Activated CD8-positive, alpha-beta memory T cell treated with anti-CD3 and anti-CD28 coated beads, Interleukin-2, amount 10 ng/mL, durations not matched to agents 7 days and 5 days (primary cell): ENCODE data around the gene CAMTA1. TPM values are rescaled to one million over a fixed set of nuclear protein-coding genes. Genes with fewer than 3 reads are reported as not detected.
"Not testable (repeated sequence)": the region's sequence is repeated elsewhere in the genome, so short reads cannot be mapped to it uniquely, and the experiment has no call there.

Source experiments
- ATAC-seq: fragments of 150-1000 bp; cut with Tn5 transposase; one replicate; pipeline ENCODE4 v1.10.0; 2021; ENCODE audit warnings: moderate library complexity
- CTCF ChIA-PET: fragments of 350-600 bp; sonication (Branson Sonifier 250); formaldehyde crosslinking; loops from one replicate; lab custom pipeline; 2021; ENCODE audit warnings: antibody characterized with exemption; lab: Charles Lee
- DNase-seq: peaks from one replicate; pipeline ENCODE4 v3.0.0-alpha.2; 2020
- H3K27ac Mint-ChIP-seq: one replicate; pipeline ENCODE4 v1.8.0; 2021; ENCODE audit warnings: mild to moderate bottlenecking, mixed read lengths
- H3K27me3 Mint-ChIP-seq: one replicate; pipeline ENCODE4 v1.8.0; 2021; ENCODE audit warnings: mixed read lengths
- H3K36me3 Mint-ChIP-seq: one replicate; pipeline ENCODE4 v1.8.0; 2021; ENCODE audit warnings: mild to moderate bottlenecking, mixed read lengths
- H3K4me1 Mint-ChIP-seq: one replicate; pipeline ENCODE4 v1.8.0; 2021; ENCODE audit warnings: mixed read lengths
- H3K4me3 Mint-ChIP-seq: one replicate; pipeline ENCODE4 v1.8.0; 2021; ENCODE audit warnings: mild to moderate bottlenecking, moderate library complexity, mixed read lengths
- H3K9me3 Mint-ChIP-seq: one replicate; pipeline ENCODE4 v1.8.0; 2022; ENCODE audit warnings: low read depth, mixed read lengths
- total RNA-seq, 2 experiments: library from RNA; stranded (reverse); gene quantifications; one replicate each; pipeline ENCODE4 v1.2.3, GENCODE V29; 2021

CAMTA1 gene
- total RNA-seq, 2 experiments from 2014 or later: 42.8 to 43.2 TPM

- H3K4me1 Mint-ChIP-seq: no peaks in the 10 kb centered on the region
- CTCF ChIA-PET: no interaction called here
- H3K9me3 Mint-ChIP-seq: no peaks in the 10 kb centered on the region
- no peaks in the 10 kb centered on the region for H3K36me3 Mint-ChIP-seq
- no peaks in the 10 kb centered on the region for H3K27me3 Mint-ChIP-seq
- ATAC-seq (no peak), DNase-seq (peak; percentile 21)
- no peak overlapping the region for H3K27ac Mint-ChIP-seq
- no peak overlapping the region for H3K4me3 Mint-ChIP-seq
Observed at GRCh38 chr1:7407980-7408770, 622.9 kb downstream of the CAMTA1 start.

DNA sequence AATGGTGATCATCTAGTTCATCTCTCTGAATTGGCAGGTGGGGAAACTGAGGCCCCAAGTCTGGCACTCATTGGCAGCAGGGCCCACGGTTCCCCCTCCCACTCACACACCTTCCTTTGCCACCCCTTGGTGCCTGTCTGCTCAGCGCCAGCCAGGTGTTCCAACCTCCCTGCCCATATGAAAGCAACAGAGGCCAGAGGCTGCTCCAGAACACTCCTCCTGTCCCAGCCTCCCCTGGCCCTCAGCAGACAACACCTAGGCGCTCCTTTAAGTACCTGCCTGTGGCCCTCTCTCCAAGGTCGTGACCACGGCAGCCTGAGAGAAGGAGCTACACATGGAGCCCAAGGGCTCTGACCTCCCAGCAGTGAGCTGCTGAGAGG, 623.5 kb downstream of the CAMTA1 start:
- CTCF ChIA-PET: no interaction called here
- no peaks in the 10 kb centered on the region for H3K4me1 Mint-ChIP-seq
- H3K4me3 Mint-ChIP-seq: no peak overlapping the region
- H3K36me3 Mint-ChIP-seq: no peaks in the 10 kb centered on the region
- H3K9me3 Mint-ChIP-seq: no peaks in the 10 kb centered on the region
- no peaks in the 10 kb centered on the region for H3K27me3 Mint-ChIP-seq
- ATAC-seq (no peak), DNase-seq (peak; percentile 29)
- H3K27ac Mint-ChIP-seq: no peak overlapping the region

GRCh38 chr1:7409278-7409677, 624.0 kb downstream of the CAMTA1 start:
- Mint-ChIP-seq H3K27ac (no peak overlapping the region), H3K9me3 (no peaks in the 10 kb centered on the region), H3K27me3 (no peaks in the 10 kb centered on the region), H3K36me3 (no peaks in the 10 kb centered on the region), H3K4me3 (no peak overlapping the region), H3K4me1 (no peaks in the 10 kb centered on the region)
- ATAC-seq (no peak), DNase-seq (peak; percentile 23)
- CTCF ChIA-PET: no interaction called here

DNA sequence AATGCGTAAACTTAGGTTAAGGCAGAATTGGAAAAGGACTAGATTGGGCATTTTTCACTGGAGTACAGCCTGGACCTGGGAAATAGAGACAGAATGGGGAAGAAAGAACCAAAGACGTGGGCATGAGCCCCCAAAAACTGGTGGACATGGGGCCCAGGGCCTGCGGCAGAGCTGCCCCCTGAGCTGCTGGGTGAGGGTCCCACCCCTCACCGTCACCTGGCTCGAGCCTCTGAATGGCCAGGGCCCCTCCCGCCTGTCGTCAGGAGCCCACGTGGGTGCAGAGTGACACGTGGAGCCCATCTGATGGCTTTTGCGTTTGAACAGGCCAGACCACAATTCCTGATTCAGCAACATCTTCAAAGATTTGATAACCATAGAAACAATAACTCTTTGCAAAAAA, 624.9 kb downstream of the CAMTA1 start:
- no peak overlapping the region for H3K27ac Mint-ChIP-seq
- no peaks in the 10 kb centered on the region for H3K27me3 Mint-ChIP-seq
- H3K9me3 Mint-ChIP-seq: no peaks in the 10 kb centered on the region
- CTCF ChIA-PET: no interaction called here
- no peak overlapping the region for H3K4me3 Mint-ChIP-seq
- no peaks in the 10 kb centered on the region for H3K36me3 Mint-ChIP-seq
- H3K4me1 Mint-ChIP-seq: no peaks in the 10 kb centered on the region
- ATAC-seq: no peak
- no peak for DNase-seq

- H3K4me1 Mint-ChIP-seq, H3K4me3 Mint-ChIP-seq, DNase-seq, CTCF ChIA-PET, H3K36me3 Mint-ChIP-seq, H3K27ac Mint-ChIP-seq, ATAC-seq, H3K27me3 Mint-ChIP-seq, H3K9me3 Mint-ChIP-seq: not testable (repeated sequence)
Observed at GRCh38 chr1:7417618-7418017, 632.4 kb downstream of the CAMTA1 start.

DNA sequence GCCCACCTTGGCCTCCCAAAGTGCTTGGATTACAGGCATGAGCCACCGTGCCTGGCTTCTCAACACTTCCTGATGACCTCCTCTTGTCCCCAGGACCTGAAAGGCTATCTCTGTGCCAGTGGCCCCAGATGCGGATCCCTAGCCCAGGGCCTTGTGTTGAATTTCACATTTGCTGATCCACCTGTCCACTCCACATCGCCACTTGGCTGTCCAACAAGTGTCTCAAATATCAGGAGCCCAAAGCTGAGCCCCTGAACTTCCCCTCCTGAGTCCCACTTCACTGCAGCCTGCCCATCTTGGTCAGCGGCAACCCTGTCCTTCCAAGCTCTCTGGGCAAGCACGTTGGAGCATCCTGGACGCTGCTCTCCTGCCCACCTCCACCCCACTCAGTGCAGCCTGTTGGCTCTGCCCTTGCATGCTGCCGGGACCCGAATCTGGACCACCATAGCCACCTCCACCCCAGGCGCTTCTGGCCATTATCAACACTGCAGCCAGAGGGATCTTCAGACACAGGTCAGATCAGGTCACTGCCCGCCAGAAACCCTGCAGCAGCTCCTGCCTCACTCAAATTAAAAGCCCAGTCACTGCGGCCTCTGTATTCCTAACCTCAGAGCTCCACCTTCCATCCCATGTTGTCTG, 633.3 kb downstream of the CAMTA1 start:
- ATAC-seq (no peak), DNase-seq (peak; percentile 30)
- no peaks in the 10 kb centered on the region for H3K4me1 Mint-ChIP-seq
- no peaks in the 10 kb centered on the region for H3K36me3 Mint-ChIP-seq
- no peak overlapping the region for H3K4me3 Mint-ChIP-seq
- no peaks in the 10 kb centered on the region for H3K9me3 Mint-ChIP-seq
- no peak overlapping the region for H3K27ac Mint-ChIP-seq
- CTCF ChIA-PET: no interaction called here
- H3K27me3 Mint-ChIP-seq: no peaks in the 10 kb centered on the region

GRCh38 chr1:7420098-7420445, 634.8 kb downstream of the CAMTA1 start:
- CTCF ChIA-PET: no interaction called here
- no peaks in the 10 kb centered on the region for H3K36me3 Mint-ChIP-seq
- DNase-seq (peak; percentile 29), ATAC-seq (no peak)
- no peaks in the 10 kb centered on the region for H3K4me1 Mint-ChIP-seq
- H3K27me3 Mint-ChIP-seq: no peaks in the 10 kb centered on the region
- H3K4me3 Mint-ChIP-seq: no peak overlapping the region
- no peaks in the 10 kb centered on the region for H3K9me3 Mint-ChIP-seq
- no peak overlapping the region for H3K27ac Mint-ChIP-seq

GRCh38 chr1:7420470-7421100, 635.3 kb downstream of the CAMTA1 start:
- Mint-ChIP-seq H3K4me1 (no peaks in the 10 kb centered on the region), H3K27me3 (no peaks in the 10 kb centered on the region), H3K4me3 (no peak overlapping the region), H3K9me3 (no peaks in the 10 kb centered on the region), H3K27ac (no peak overlapping the region), H3K36me3 (no peaks in the 10 kb centered on the region)
- CTCF ChIA-PET: no interaction called here
- ATAC-seq: no peak
- DNase-seq: peak; percentile 22

- Mint-ChIP-seq H3K36me3 (no peaks in the 10 kb centered on the region), H3K27ac (no peak overlapping the region), H3K4me3 (no peak overlapping the region), H3K9me3 (no peaks in the 10 kb centered on the region), H3K4me1 (no peaks in the 10 kb centered on the region), H3K27me3 (no peaks in the 10 kb centered on the region)
- CTCF ChIA-PET: no interaction called here
- no peak for ATAC-seq
- peak; percentile 11 for DNase-seq
Observed at GRCh38 chr1:7421471-7422075, 636.3 kb downstream of the CAMTA1 start.

GRCh38 chr1:7422081-7422480, 636.8 kb downstream of the CAMTA1 start:
- Mint-ChIP-seq H3K4me3 (no peak overlapping the region), H3K27ac (no peak overlapping the region), H3K36me3 (no peaks in the 10 kb centered on the region), H3K9me3 (no peaks in the 10 kb centered on the region), H3K27me3 (no peaks in the 10 kb centered on the region), H3K4me1 (no peaks in the 10 kb centered on the region)
- CTCF ChIA-PET: no interaction called here
- peak; percentile 16 for DNase-seq
- no peak for ATAC-seq

DNA sequence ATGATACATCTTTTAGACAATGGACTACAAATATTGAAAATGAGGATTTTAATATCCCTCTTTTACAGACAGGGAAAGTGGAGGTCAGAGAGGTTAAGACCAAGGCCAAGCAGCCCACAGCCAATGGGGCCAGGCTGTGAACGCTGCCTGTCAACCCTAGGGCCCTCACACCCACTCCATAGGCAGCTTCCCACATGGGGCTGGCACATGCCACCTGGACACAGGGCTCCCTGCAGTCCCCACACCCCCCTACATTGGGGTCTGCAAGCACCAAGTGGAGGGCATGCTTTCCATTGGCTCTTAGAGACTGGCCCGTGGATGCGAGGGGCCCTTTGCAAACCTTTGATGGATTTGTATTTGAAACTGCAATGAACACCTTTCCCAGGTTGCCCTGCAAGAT, 637.3 kb downstream of the CAMTA1 start:
- DNase-seq (no peak), ATAC-seq (no peak)
- Mint-ChIP-seq H3K27ac (no peak overlapping the region), H3K4me3 (no peak overlapping the region), H3K27me3 (no peaks in the 10 kb centered on the region), H3K4me1 (no peaks in the 10 kb centered on the region), H3K9me3 (no peaks in the 10 kb centered on the region), H3K36me3 (no peaks in the 10 kb centered on the region)
- CTCF ChIA-PET: no interaction called here

GRCh38 chr1:7422966-7423365, 637.7 kb downstream of the CAMTA1 start:
- Mint-ChIP-seq H3K27me3 (no peaks in the 10 kb centered on the region), H3K27ac (no peak overlapping the region), H3K9me3 (no peaks in the 10 kb centered on the region), H3K4me3 (no peak overlapping the region), H3K36me3 (no peaks in the 10 kb centered on the region), H3K4me1 (no peaks in the 10 kb centered on the region)
- CTCF ChIA-PET: no interaction called here
- no peak for DNase-seq
- ATAC-seq: no peak

GRCh38 chr1:7424352-7424890, 639.2 kb downstream of the CAMTA1 start:
- Mint-ChIP-seq H3K27ac (no peak overlapping the region), H3K27me3 (no peaks in the 10 kb centered on the region), H3K4me3 (no peak overlapping the region), H3K9me3 (no peaks in the 10 kb centered on the region), H3K4me1 (no peaks in the 10 kb centered on the region), H3K36me3 (no peaks in the 10 kb centered on the region)
- ATAC-seq (no peak), DNase-seq (no peak)
- CTCF ChIA-PET: no interaction called here
